ENCODE data around the gene RNF135. TPM values are rescaled to one million over a fixed set of nuclear protein-coding genes. Genes with fewer than 3 reads are reported as not detected.

RNF135 gene
- total RNA-seq, 1 experiment from 2014 or later: 11.2 TPM

DNA sequence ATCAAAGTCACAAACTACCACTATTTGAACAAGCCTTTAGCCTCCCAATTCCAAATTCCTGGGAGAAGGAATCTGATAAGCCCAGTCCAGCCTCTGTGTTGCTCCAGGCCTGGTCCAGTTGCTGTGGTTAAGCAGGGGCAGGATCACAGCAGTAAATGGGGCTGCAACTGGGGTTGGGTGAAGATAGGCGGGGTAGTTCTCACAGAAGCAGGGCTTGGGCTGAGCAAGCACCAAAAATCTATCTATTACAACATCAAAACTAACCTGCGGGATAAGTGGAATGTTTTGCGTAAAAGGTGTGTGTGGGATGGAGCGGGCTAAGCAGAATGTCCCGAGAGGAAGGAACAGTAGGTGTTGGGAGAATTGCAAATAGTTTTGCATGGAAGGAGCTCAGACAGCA is 23.0 kb upstream of the RNF135 start:
- ChIA-PET POLR2A (no interaction called here), CTCF (no interaction called here), RAD21 (ENCODE audit: low non-redundant PET in 1 of 2, low total read pairs in 2 of 2, uncharacterized antibody in 2 of 2, unreplicated experiment in 2 of 2) (no interaction called here)
- no peaks in the 10 kb centered on the region for H3K9me3 ChIP-seq (ENCODE audit: control insufficient read depth in 1 of 2, insufficient read depth in 1 of 2, low read depth in 1 of 2, low read length in 2 of 2)
- ATAC-seq (no peak), DNase-seq (ENCODE audit: low read depth, low spot score) (no peak)
- 0 out of 4 replicates have a peak, but pooled peaks cover 0 to 2% of the 10 kb centered on the region in 2 experiments for H3K36me3 ChIP-seq (ENCODE audit: control insufficient read depth in 1 of 2, insufficient read depth in 2 of 2, low read length in 2 of 2)
- intact Hi-C loops (cut with micrococcal nuclease): no loop called here
- no peaks in the 10 kb centered on the region for H3K27me3 ChIP-seq (ENCODE audit: insufficient read depth, low read length)
- no peak for TF ChIP-seq ELF1 (IDR thresholded peaks at IDR 0.05; ENCODE audit: borderline replicate concordance, low read depth)
- TF ChIP-seq TCF7L2 (IDR thresholded peaks at IDR 0.05; ENCODE audit: borderline replicate concordance, extremely low read depth, insufficient read depth, insufficient read length): no peak
- H3K4me3 ChIP-seq (replicated peaks in 1 of 2; ENCODE audit: low read depth in 1 of 2, low read length in 2 of 2): no peak overlapping the region
- no peaks in the 10 kb centered on the region for H4K20me1 ChIP-seq (ENCODE audit: insufficient read depth)
- H3K4me1 ChIP-seq (ENCODE audit: control insufficient read depth in 1 of 2, insufficient read depth in 2 of 2, low read length in 2 of 2): no peaks in the 10 kb centered on the region; a peak in 1 of 4 replicates
- no peak overlapping the region for H3K9ac ChIP-seq (ENCODE audit: low read length)
- no peaks in the 10 kb centered on the region for H3K9me2 ChIP-seq (ENCODE audit: insufficient read depth)
- H3K79me2 ChIP-seq (ENCODE audit: insufficient read depth, low read length): no peaks in the 10 kb centered on the region
- H3K27ac ChIP-seq (ENCODE audit: low read depth, low read length): no peak overlapping the region
- no TSS peak for BruUV-seq (replicated peaks)
- H3K4me2 ChIP-seq (ENCODE audit: low read length): no peak overlapping the region
- no peak overlapping the region for H2AFZ ChIP-seq (ENCODE audit: low read depth, low read length, poor library complexity, severe bottlenecking)

DNA sequence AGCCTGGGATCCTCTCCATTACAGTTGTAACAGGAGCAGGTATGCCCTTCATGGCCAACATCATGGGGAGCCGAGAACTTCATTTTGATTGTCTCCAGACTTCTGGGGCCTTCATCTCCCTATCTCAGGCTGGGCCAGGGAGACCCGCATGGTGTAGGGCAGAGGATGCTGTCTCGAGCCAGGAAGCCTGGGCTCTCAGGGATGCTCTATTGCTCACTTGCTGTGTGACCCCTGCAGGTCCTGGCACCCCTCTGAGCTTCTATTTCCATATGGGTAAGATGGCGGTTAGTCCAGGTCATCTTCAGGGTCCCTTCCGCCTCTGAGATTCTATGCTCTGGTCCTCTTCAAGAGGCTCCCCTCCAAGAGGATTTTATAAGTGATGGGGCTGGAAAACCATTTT is 20.6 kb upstream of the RNF135 start:
- no peak overlapping the region for H3K4me3 ChIP-seq (replicated peaks in 1 of 2; ENCODE audit: low read depth in 1 of 2, low read length in 2 of 2)
- H3K4me1 ChIP-seq (ENCODE audit: control insufficient read depth in 1 of 2, insufficient read depth in 2 of 2, low read length in 2 of 2): no peaks in the 10 kb centered on the region; a peak in 1 of 4 replicates
- DNase-seq (ENCODE audit: low read depth, low spot score): no peak
- 0 out of 4 replicates have a peak, but pooled peaks cover 0 to 2% of the 10 kb centered on the region in 2 experiments for H3K36me3 ChIP-seq (ENCODE audit: control insufficient read depth in 1 of 2, insufficient read depth in 2 of 2, low read length in 2 of 2)
- H3K27me3 ChIP-seq (ENCODE audit: insufficient read depth, low read length): no peaks in the 10 kb centered on the region
- no peak overlapping the region for H3K9ac ChIP-seq (ENCODE audit: low read length)
- intact Hi-C loops (cut with micrococcal nuclease): no loop called here
- H3K27ac ChIP-seq (ENCODE audit: low read depth, low read length): no peak overlapping the region
- ChIA-PET CTCF (no interaction called here), RAD21 (ENCODE audit: low non-redundant PET in 1 of 2, low total read pairs in 2 of 2, uncharacterized antibody in 2 of 2, unreplicated experiment in 2 of 2) (no interaction called here), POLR2A (no interaction called here)
- H4K20me1 ChIP-seq (ENCODE audit: insufficient read depth): no peaks in the 10 kb centered on the region
- no peaks in the 10 kb centered on the region for H3K9me3 ChIP-seq (ENCODE audit: control insufficient read depth in 1 of 2, insufficient read depth in 1 of 2, low read depth in 1 of 2, low read length in 2 of 2)
- ATAC-seq: no peak
- H3K9me2 ChIP-seq (ENCODE audit: insufficient read depth): no peaks in the 10 kb centered on the region
- H3K79me2 ChIP-seq (ENCODE audit: insufficient read depth, low read length): no peaks in the 10 kb centered on the region
- no peak overlapping the region for H2AFZ ChIP-seq (ENCODE audit: low read depth, low read length, poor library complexity, severe bottlenecking)
- no peak overlapping the region for H3K4me2 ChIP-seq (ENCODE audit: low read length)
- BruUV-seq (replicated peaks): no TSS peak
- TF ChIP-seq CBX3 (IDR thresholded peaks at IDR 0.05; ENCODE audit: low read depth) (no peak), EZH2 (IDR thresholded peaks at IDR 0.05) (no peak), SP1 (IDR thresholded peaks at IDR 0.05; ENCODE audit: low read depth) (no peak), YY1 (IDR thresholded peaks at IDR 0.05; ENCODE audit: extremely low read depth, insufficient replicate concordance, low read depth, low read length) (no peak), SRF (IDR thresholded peaks at IDR 0.05; ENCODE audit: low read depth) (no peak), ZFX (IDR thresholded peaks at IDR 0.05) (no peak), TCF7L2 (IDR thresholded peaks at IDR 0.05; ENCODE audit: borderline replicate concordance, extremely low read depth, insufficient read depth, insufficient read length) (no peak)
- TF ChIP-seq, protein P1, sequence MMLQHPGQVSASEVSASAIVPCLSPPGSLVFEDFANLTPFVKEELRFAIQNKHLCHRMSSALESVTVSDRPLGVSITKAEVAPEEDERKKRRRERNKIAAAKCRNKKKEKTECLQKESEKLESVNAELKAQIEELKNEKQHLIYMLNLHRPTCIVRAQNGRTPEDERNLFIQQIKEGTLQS (IDR thresholded peaks at IDR 0.05): no peak
- TF ChIP-seq, protein P2, sequence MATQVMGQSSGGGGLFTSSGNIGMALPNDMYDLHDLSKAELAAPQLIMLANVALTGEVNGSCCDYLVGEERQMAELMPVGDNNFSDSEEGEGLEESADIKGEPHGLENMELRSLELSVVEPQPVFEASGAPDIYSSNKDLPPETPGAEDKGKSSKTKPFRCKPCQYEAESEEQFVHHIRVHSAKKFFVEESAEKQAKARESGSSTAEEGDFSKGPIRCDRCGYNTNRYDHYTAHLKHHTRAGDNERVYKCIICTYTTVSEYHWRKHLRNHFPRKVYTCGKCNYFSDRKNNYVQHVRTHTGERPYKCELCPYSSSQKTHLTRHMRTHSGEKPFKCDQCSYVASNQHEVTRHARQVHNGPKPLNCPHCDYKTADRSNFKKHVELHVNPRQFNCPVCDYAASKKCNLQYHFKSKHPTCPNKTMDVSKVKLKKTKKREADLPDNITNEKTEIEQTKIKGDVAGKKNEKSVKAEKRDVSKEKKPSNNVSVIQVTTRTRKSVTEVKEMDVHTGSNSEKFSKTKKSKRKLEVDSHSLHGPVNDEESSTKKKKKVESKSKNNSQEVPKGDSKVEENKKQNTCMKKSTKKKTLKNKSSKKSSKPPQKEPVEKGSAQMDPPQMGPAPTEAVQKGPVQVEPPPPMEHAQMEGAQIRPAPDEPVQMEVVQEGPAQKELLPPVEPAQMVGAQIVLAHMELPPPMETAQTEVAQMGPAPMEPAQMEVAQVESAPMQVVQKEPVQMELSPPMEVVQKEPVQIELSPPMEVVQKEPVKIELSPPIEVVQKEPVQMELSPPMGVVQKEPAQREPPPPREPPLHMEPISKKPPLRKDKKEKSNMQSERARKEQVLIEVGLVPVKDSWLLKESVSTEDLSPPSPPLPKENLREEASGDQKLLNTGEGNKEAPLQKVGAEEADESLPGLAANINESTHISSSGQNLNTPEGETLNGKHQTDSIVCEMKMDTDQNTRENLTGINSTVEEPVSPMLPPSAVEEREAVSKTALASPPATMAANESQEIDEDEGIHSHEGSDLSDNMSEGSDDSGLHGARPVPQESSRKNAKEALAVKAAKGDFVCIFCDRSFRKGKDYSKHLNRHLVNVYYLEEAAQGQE (IDR thresholded peaks at IDR 0.05; ENCODE audit: low read depth): no peak
- TF ChIP-seq, protein P3, sequence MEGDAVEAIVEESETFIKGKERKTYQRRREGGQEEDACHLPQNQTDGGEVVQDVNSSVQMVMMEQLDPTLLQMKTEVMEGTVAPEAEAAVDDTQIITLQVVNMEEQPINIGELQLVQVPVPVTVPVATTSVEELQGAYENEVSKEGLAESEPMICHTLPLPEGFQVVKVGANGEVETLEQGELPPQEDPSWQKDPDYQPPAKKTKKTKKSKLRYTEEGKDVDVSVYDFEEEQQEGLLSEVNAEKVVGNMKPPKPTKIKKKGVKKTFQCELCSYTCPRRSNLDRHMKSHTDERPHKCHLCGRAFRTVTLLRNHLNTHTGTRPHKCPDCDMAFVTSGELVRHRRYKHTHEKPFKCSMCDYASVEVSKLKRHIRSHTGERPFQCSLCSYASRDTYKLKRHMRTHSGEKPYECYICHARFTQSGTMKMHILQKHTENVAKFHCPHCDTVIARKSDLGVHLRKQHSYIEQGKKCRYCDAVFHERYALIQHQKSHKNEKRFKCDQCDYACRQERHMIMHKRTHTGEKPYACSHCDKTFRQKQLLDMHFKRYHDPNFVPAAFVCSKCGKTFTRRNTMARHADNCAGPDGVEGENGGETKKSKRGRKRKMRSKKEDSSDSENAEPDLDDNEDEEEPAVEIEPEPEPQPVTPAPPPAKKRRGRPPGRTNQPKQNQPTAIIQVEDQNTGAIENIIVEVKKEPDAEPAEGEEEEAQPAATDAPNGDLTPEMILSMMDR (IDR thresholded peaks at IDR 0.05 in 2 of 3, conservative IDR thresholded peaks at IDR 0.05 in 1 of 3; ENCODE audit: borderline replicate concordance in 1 of 3, insufficient read depth in 1 of 3, low read depth in 2 of 3, low read length in 2 of 3): no peak
- TF ChIP-seq, protein P4, sequence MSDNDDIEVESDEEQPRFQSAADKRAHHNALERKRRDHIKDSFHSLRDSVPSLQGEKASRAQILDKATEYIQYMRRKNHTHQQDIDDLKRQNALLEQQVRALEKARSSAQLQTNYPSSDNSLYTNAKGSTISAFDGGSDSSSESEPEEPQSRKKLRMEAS (IDR thresholded peaks at IDR 0.05): no peak

Measured in HCT116 (cell line).